Activated CD8-positive, alpha-beta memory T cell treated with anti-CD3 and anti-CD28 coated beads for 4 hours (primary cell): ENCODE measurements around the gene TFIP11.

Source experiments
- DNase-seq, 2 donors: peaks; one replicate each; pipeline ENCODE4 v3.0.0-alpha.2; 2020; ENCODE audit warnings: low read depth in 2 of 2

Gene TFIP11

DNA sequence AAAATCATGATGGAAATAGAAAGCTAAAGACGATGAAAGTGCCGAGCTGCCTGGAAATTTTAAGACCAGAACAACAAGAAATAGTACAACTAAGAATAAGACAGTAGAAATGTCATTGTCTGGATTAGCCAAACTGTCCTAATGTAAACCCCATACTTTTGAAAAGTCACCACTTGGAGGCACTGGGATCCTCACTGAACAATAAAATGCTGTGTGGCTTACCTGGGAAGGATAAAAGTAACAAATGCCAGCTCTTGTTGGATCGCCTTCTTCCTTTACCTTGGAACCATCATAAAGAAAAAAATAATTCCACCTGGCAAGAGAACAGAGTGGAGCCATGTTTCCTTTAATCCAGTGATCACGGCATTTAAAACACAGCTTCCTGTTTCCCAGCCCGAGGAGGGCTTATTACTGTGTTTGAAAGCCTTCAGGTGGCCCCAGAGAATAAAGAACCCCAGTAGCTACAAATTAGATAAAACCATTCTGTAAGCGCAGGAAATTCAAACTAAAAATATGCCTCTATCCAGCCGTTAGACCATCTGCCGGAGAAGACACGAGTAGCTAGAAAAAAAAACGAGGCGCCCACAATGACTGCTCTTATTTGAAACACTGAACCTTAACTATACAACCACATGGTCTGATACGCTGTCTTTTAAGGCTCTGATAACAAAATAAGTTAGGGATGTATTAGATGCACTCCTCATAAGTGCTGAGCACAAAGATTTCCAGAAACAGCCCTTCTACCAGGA is 33.1 kb downstream of the TFIP11 start:
- no peak for DNase-seq

DNA sequence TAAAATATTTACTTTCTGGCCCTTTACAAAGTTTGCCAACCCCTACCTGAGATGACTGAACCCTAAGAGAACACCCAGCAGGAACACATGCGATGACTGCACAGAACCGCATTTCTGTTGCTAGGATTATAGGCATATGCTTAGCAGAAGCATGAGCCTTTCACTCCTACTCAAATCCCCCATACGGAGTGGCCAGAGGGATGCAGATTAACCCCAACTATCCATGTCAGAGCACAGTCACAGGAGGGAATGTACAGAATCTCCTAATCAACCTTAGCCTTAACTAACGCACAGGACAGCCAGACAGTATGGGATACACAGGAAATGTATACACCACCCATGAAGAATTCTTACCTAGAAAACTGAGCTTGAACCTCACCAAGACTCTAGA is 34.9 kb downstream of the TFIP11 start:
- DNase-seq, result no peak

DNA sequence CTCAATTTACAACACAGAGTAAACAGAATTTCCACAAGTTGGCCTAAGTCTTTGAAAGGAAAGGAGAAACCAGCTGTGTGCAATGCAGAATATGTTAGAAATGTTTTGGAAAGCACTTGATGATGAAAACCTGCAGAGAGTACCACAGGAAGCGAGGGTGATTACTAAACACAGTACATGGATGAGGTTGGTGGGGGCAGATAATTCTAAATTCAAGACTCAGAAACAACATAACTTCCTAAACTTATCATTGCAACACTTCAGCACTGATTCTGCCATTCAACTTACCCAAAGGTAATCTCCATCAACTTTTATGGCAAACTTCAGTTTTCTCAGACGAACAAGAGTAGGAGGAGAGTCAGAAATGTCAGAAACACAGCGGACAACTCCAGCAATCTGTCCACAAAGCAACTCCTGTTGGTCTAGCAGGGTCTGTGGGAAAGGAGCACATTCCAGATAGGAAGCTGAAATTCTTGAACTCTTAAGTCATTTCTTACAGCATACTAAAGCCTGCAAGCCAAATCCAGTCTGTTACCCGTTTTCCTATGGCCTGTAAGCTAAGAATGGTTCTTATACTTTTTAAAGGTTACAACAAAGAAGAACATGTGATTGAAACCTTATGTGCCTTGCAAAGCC is 35.5 kb downstream of the TFIP11 start:
- DNase-seq, result no peak

GRCh38 chr22:26474682-26475081 is 37.6 kb downstream of the TFIP11 start:
- DNase-seq, result no peak

DNA sequence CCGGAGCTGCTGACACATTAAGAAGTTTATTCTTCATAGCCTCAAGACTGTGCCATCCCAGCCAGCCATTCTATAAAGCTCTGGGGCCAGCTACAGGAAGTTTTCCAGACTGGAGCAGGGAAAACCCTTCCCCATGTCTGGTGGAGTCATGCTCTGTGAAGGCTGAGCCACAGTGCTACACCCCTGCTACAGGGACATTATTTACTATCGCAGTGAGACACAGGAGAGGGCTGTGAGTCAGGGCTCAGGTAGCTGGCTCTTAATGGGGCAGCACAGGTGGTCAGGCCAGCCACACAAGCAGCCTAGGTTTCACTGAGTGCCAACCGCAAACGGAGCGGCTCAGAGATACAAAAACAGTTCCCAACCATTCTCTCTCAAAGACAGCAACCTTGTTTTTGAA is 40.8 kb downstream of the TFIP11 start:
- no peak for DNase-seq

DNA sequence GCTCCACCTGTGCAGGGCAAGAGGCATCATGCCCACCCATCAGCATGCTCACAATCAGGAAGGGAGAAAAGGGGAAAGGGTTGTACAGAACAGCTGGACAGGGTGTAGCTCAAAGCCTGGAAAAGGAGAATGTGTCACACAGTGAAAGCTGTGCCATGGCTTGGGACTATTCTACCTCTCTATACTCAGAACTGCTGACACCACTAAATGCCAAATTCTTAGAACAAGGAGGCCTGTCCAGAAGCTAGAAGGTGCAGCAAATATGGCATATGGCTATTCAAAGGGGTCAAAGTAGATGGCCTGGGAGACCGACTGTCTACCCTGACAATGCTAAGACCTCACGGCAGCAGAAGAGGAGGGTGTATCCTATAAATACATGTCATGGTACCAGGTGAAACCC is 41.5 kb downstream of the TFIP11 start:
- no peak for DNase-seq

- DNase-seq, result no peak
These were observed 46.1 kb downstream of the TFIP11 start for GRCh38 chr22:26466196-26466595.

GRCh38 chr22:26464312-26464711 is 48.0 kb downstream of the TFIP11 start:
- DNase-seq, result no peak

GRCh38 chr22:26463688-26464087 is 48.6 kb downstream of the TFIP11 start:
- no peak for DNase-seq

DNA sequence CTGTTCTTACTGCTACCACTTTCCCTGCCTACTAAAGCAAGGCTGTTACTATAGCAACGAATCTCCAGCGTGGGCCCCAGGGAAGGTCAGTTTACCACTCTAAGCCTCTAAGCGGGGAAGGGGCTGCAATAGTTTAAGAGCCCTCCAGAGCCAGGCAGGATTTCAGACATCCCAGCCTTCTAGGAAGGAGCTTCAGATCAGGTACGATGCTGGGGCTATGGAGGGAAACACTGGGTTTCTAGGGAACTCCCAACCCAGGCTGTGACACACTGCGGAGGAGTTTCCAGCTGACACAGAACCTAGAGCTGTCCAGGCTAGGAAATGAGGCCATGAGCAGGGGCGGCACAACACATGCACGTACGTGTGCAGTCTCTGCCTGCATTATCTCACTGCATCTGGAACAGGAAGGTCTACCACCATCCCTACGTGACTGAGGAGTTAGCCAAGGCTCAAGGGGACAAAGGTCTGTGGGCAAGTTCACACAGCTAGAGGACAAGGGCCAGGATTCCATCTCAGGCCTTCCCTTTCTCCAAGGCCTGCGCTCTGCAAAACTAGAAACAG is 49.1 kb downstream of the TFIP11 start:
- no peak for DNase-seq

DNA sequence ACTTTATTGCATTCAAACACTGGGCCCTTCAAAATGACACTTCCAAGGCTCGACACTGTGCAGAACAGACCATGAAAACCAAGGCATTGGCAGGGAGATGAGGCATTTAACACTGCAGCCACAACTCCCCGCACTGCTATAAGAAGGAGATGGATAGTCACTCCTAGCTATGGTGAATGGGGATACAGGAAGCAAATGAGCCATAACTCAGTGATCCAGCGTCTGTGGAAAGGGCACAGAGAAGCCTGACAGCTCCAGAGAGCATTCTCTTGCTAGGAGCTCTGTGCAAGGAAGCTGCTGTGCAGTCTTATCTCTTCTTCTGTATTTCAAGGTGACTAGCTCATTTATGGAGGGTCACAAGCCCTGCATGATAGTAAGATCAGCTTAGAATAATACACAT is 49.6 kb downstream of the TFIP11 start:
- DNase-seq, result no peak

DNA sequence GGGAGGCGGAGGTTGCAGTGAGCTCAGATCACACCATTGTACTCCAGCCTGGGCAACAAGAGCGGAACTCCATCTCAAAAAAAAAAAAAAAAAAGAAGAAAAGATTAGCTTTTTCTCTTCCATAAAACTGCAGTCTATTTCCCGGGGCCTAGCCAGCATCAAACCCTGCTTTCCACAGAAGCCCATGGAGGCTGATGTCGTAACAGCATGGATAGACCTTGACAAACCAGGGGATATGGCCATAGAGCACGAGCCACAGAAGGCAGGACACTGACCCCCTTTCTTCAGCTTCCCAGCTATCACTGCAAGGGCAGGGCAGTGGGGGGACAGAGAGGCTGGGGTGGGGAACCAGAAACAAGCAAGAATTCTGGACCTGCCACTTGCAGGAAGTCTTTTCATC is 50.2 kb downstream of the TFIP11 start:
- no peak for DNase-seq

GRCh38 chr22:26461188-26461810 is 51.0 kb downstream of the TFIP11 start:
- peak; percentile 7 to 11 for DNase-seq

GRCh38 chr22:26460202-26460601 is 52.1 kb downstream of the TFIP11 start:
- no peak for DNase-seq

GRCh38 chr22:26457661-26458272 is 54.5 kb downstream of the TFIP11 start:
- no peak for DNase-seq

DNA sequence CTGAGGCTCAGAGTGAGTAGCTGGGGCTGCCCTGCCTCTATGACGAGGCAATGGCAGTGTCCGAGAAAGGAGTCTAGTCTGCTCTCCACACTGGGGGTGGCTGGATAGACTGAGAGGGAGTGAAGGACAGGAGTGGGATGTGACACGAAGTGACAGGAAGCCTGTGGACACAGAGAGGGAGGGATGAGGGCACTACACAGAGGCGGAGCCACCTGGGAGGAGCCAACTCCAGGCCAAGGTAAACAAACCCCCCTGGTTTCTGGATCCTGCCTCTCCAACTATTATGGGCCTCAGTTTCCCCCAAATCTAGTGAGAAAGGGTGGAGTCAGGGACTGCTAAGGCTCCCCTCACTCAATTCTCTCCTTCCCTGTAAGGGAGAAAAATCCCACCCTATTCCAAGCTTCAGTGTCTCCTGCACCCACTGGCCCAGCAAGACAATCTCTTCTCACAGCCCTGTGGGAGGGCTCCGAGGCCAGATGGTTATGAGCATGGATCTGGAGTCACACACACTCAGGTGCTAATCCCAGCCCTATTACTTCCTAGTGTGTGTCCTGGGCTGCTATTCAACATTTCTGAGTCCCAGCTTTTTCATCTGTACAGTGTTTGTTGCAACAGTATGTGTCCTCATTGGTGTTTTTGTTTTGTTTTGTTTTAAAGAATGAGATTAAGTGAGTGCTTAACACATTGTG is 58.3 kb downstream of the TFIP11 start:
- DNase-seq, result no peak

DNA sequence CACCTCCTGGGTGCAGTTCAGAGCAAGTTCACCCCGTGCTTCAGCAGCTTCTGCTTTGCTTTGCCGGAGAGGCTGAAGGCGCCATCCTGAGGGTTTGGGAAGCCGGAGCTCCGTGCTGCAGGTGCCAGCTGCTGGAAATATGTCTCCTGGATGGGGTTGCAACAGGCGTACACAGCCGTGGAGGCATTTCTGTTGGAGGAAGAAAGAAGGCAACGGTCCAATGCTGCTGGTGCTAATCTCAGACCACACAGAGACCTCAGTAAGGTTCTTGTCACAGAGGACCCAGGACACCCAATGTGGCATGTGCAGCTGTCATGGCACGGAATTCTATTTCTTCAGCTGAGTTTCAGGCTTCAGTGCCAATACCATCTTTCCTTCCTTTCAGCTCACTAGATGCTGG is 59.1 kb downstream of the TFIP11 start:
- no peak for DNase-seq

- no peak for DNase-seq
These were observed 59.8 kb downstream of the TFIP11 start for GRCh38 chr22:26452236-26453016.

DNA sequence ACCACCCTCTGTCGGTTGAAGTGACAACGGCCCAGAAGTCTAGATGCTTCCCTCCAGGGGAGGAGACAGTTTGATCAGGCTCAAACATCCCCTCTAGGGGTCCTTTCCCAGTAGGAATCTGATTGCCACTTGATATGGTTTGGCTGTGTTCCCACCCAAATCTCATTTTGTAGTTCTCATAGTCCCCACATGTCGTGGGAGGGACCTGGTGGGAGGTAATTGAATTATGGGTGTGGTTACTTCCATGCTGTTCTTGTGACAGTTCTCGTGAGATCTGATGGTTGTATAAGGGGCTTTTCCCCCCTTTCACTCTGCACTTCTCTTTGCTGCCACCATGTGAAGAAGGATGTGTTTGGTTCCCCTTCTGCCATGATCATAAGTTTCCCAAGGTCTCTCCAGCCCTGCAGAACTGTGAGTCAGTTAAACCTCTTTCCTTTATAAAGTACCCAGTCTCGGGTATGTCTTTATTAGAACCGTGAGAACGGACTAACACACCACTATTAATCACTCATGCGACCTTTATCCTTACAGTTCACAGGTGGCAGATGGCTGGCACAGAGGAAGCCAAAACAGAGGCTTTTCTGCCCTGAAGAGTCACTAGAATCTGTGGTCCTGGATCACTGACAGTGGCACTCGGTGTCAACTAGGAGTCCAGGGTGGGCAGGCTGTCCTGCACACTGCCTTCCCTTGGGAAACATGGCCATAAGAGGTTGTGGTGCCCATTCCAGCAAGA is 61.7 kb downstream of the TFIP11 start:
- DNase-seq, result no peak

- DNase-seq, result no peak
These were observed 63.3 kb downstream of the TFIP11 start for GRCh38 chr22:26448941-26449340.
